MCF 10A (cell line): ENCODE results near the gene CAMTA1. TPM values are rescaled to one million over a fixed set of nuclear protein-coding genes. Genes with fewer than 3 reads are reported as not detected.

Experiments
- BruUV-seq: library from RNA; stranded (reverse); fragments of 400-500 nt; replicated peaks from 2 replicates; lab custom pipeline; 2021; lab: Mats Ljungman, UMichigan
- CTCF ChIA-PET: fragments of 300-600 bp; sonication (Branson Sonifier 250); formaldehyde crosslinking; extraction: SDS; loops from one replicate; lab custom pipeline; 2021; ENCODE audit warnings: antibody characterized with exemption, inconsistent platforms; lab: Yijun Ruan, JAX
- POLR2A ChIA-PET: fragments of 300-600, 350-650 bp; sonication (Branson Sonifier 250); formaldehyde crosslinking; extraction: SDS; loops from one replicate; lab custom pipeline; 2020; ENCODE audit warnings: antibody characterized with exemption, inconsistent platforms; lab: Yijun Ruan, JAX
- DNase-seq: peaks from one replicate; pipeline ENCODE4 v3.0.0-alpha.2; 2018; ENCODE audit not compliant: unreplicated experiment
- H3K27ac Mint-ChIP-seq: one replicate; pipeline ENCODE4 v1.8.0; 2022; ENCODE audit warnings: mild to moderate bottlenecking, low read depth, mixed read lengths; ENCODE audit not compliant: unreplicated experiment
- H3K27me3 Mint-ChIP-seq: one replicate; pipeline ENCODE4 v1.8.0; 2022; ENCODE audit warnings: mixed read lengths; ENCODE audit not compliant: insufficient read depth, unreplicated experiment
- H3K36me3 Mint-ChIP-seq: one replicate; pipeline ENCODE4 v1.8.0; 2022; ENCODE audit warnings: mild to moderate bottlenecking, moderate library complexity, mixed read lengths; ENCODE audit not compliant: insufficient read depth, unreplicated experiment
- H3K4me1 Mint-ChIP-seq: one replicate; pipeline ENCODE4 v1.8.0; 2022; ENCODE audit warnings: mixed read lengths; ENCODE audit not compliant: insufficient read depth, unreplicated experiment
- H3K4me3 Mint-ChIP-seq: one replicate; pipeline ENCODE4 v1.8.0; 2022; ENCODE audit warnings: mild to moderate bottlenecking, moderate library complexity, mixed read lengths; ENCODE audit not compliant: unreplicated experiment
- H3K9me3 Mint-ChIP-seq: one replicate; pipeline ENCODE4 v1.8.0; 2022; ENCODE audit warnings: mixed read lengths; ENCODE audit not compliant: unreplicated experiment
- CTCF ChIP-seq: fragments of 200-600 bp; IDR thresholded peaks from one replicate; pipeline ENCODE4 v1.8.0; 2022; ENCODE audit warnings: antibody characterized with exemption, mild to moderate bottlenecking; ENCODE audit not compliant: unreplicated experiment
- intact Hi-C: fragments of 100-400 bp; cut with micrococcal nuclease; formaldehyde crosslinking; loops from 2 replicates; pipeline ENCODE4 v1.14.1; 2022
- total RNA-seq: library from RNA; stranded (reverse); gene quantifications from 2 replicates; pipeline ENCODE4 v1.2.3, GENCODE V29; 2022

Gene CAMTA1
- total RNA-seq, 1 experiment from 2014 or later, result 74.1 TPM

GRCh38 chr1:7568901-7569524 is 783.8 kb downstream of the CAMTA1 start:
- no peak for TF ChIP-seq CTCF
- H3K36me3 Mint-ChIP-seq, result no peaks in the 10 kb centered on the region
- intact Hi-C loops, result no loop called here
- DNase-seq, result no peak
- no peak overlapping the region for H3K27ac Mint-ChIP-seq
- H3K9me3 Mint-ChIP-seq, result no peaks in the 10 kb centered on the region
- no peak overlapping the region for H3K4me3 Mint-ChIP-seq
- POLR2A ChIA-PET, result no interaction called here
- CTCF ChIA-PET, result no interaction called here
- no peaks in the 10 kb centered on the region for H3K4me1 Mint-ChIP-seq
- H3K27me3 Mint-ChIP-seq, result no peaks in the 10 kb centered on the region
- BruUV-seq, result no TSS peak

DNA sequence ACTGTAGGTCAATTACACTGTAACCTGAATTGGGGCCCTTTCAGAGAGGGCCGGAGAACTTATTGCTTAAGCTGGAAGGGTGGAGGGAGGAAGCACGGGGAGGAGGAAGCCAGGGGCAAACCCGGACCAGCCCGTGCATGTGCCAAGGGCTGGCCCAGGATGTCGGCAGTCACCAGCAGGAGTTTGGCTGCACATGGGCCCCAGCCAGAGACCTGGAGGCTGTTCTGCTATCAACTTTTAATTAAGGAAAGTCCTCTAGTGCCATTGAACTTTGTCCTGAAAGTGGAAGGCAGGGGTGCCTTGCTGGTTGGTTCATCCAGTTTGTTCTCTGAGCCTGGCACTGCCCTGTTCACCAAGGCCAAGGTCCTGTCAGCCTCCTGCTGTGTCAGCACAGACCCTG is 785.1 kb downstream of the CAMTA1 start:
- peak; percentile 20 for DNase-seq
- no peaks in the 10 kb centered on the region for H3K9me3 Mint-ChIP-seq
- ChIA-PET CTCF (no interaction called here), POLR2A (no interaction called here)
- H3K4me1 Mint-ChIP-seq, result no peaks in the 10 kb centered on the region
- no peaks in the 10 kb centered on the region for H3K36me3 Mint-ChIP-seq
- TF ChIP-seq CTCF, result no peak
- intact Hi-C loops, result no loop called here
- BruUV-seq, result no TSS peak
- H3K27me3 Mint-ChIP-seq, result no peaks in the 10 kb centered on the region
- no peak overlapping the region for H3K27ac Mint-ChIP-seq
- H3K4me3 Mint-ChIP-seq, result no peak overlapping the region

DNA sequence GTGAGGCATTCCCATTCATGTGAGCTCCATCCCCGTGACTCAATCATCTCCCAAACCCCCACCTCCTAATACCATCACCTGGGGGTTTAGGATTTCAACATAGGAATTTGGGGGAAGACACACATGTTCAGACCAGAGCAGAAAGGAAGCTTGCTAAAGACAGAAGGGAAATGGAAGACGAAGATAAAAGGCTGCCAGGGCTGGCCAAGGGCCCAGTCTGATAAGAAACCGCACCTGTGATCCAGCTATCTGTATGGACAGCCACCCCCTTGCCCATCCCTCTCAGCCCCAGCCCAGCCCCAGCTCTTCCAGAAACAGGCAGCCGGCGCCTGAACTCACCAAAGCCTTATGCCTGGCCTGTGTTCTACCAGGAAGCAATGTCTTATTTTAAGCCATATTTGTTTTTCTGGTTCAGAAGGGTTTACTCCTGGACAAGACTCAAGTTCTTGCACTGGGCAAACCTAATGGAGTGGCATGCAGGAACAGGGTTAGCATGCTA is 787.4 kb downstream of the CAMTA1 start:
- ChIA-PET POLR2A (interaction anchor here (0.5 kb wide), 1 partner anchor 162 kb away, joined by 3 read pairs; no protein-coding TSS in a partner anchor), CTCF (interaction anchor here (0.6 to 0.8 kb wide), 2 partner anchors 121 to 410 kb away, joined by 3 to 4 read pairs; no protein-coding TSS in a partner anchor)
- DNase-seq, result peak; percentile 28
- no peak for TF ChIP-seq CTCF
- H3K4me1 Mint-ChIP-seq, result no peaks in the 10 kb centered on the region
- H3K27me3 Mint-ChIP-seq, result no peaks in the 10 kb centered on the region
- no peak overlapping the region for H3K27ac Mint-ChIP-seq
- no peak overlapping the region for H3K4me3 Mint-ChIP-seq
- intact Hi-C loops, result no loop called here
- H3K36me3 Mint-ChIP-seq, result no peaks in the 10 kb centered on the region
- no peaks in the 10 kb centered on the region for H3K9me3 Mint-ChIP-seq
- no TSS peak for BruUV-seq

DNA sequence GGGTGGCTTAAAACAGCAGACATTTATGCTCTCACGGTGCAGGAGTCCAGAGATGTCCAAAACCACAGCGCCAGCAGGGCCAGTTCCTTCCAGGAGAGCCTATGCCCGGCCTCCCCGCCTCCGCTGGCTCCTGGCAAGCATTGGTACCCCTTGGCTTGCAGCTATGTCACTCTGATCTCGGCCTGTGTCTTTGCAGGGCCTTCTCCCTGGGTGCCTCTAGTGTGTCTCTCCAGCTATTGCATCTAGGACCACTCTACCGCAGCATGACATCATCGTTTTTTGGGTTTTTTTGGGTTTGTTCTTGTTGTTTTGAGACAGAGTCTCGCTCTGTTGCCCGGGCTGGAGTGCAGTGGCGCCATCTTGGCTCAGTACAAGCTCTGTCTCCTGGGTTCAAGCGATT is 788.2 kb downstream of the CAMTA1 start:
- TF ChIP-seq CTCF, result no peak
- H3K27me3 Mint-ChIP-seq, result no peaks in the 10 kb centered on the region
- no peak overlapping the region for H3K4me3 Mint-ChIP-seq
- BruUV-seq, result no TSS peak
- no peaks in the 10 kb centered on the region for H3K4me1 Mint-ChIP-seq
- intact Hi-C loops, result no loop called here
- H3K9me3 Mint-ChIP-seq, result no peaks in the 10 kb centered on the region
- ChIA-PET CTCF (interaction anchor here (0.7 kb wide), 1 partner anchor 28 kb away, joined by 3 read pairs; no protein-coding TSS in a partner anchor), POLR2A (no interaction called here)
- no peak overlapping the region for H3K27ac Mint-ChIP-seq
- DNase-seq, result no peak
- H3K36me3 Mint-ChIP-seq, result no peaks in the 10 kb centered on the region
